ENCODE measurements around the gene PTPN1. TPM values are rescaled to one million over a fixed set of nuclear protein-coding genes. Genes with fewer than 3 reads are reported as not detected.
A peak's percentile ranks its signal among the peaks of the same experiment; 100 is the strongest.

Gene PTPN1
- total and polyA plus RNA-seq, 10 of the 15 experiments (the other 5 are each of a cell fraction or from before 2014, with no cell fraction given), result 15.9 to 74.7 (median 43.9) TPM

- RAD21 ChIA-PET (ENCODE audit: unreplicated experiment), result no interaction called here
- Histone ChIP-seq H3K27ac (ENCODE audit: control insufficient read depth, insufficient read depth) (no peak overlapping the region), H4K20me1 (ENCODE audit: control insufficient read depth, insufficient read depth) (no peaks in the 10 kb centered on the region), H3K4me3 (no peak overlapping the region), H3K27me3 (replicated peaks in 1 of 2; ENCODE audit: control insufficient read depth in 2 of 2, insufficient read depth in 2 of 2, low read length in 1 of 2) (no peaks in the 10 kb centered on the region), H2AFZ (ENCODE audit: control insufficient read depth, low read depth, low read length) (no peak overlapping the region), H3K4me1 (ENCODE audit: control insufficient read depth, insufficient read depth, low read length) (no peaks in the 10 kb centered on the region), H3K9ac (ENCODE audit: control insufficient read depth, insufficient read depth, low read length) (no peak overlapping the region), H3K79me2 (ENCODE audit: control insufficient read depth, insufficient read depth, low read length) (no peaks in the 10 kb centered on the region), H3K36me3 (ENCODE audit: control insufficient read depth in 2 of 2, insufficient read depth in 2 of 2, low read length in 1 of 2) (peaks cover 42 to 67% of the 10 kb centered on the region in 2 experiments), H3K4me2 (ENCODE audit: control insufficient read depth, insufficient read depth) (no peak overlapping the region), H3K9me3 (replicated peaks; ENCODE audit: control insufficient read depth, insufficient read depth, low read length) (no peaks in the 10 kb centered on the region)
- intact Hi-C loops (cut with micrococcal nuclease; ENCODE audit: unreplicated experiment) (loop anchor here (5.0 kb wide), 1 partner anchor 121 kb away; no protein-coding TSS in a partner anchor), in situ Hi-C loops (cut with MboI) (no loop called here)
- CTCF ChIA-PET, result interaction anchor here (1.4 to 5.8 kb wide), 4 partner anchors 8 to 119 kb away, joined by 4 to 36 read pairs (median 6); no protein-coding TSS in a partner anchor
- no peak for DNase-seq (ENCODE audit: low read depth, low spot score)
- TF ChIP-seq BACH1 (IDR thresholded peaks at IDR 0.05; ENCODE audit: borderline replicate concordance), result no peak
- no peak for TF ChIP-seq E4F1 (IDR thresholded peaks at IDR 0.05; ENCODE audit: borderline replicate concordance, partially characterized antibody)
- TF ChIP-seq MTA3 (IDR thresholded peaks at IDR 0.05; ENCODE audit: borderline replicate concordance, low read length), result no peak
- TF ChIP-seq SIN3A (IDR thresholded peaks at IDR 0.05; ENCODE audit: low read depth, low read length), result no peak
- BruUV-seq (replicated peaks), result TSS peak; percentile 43
- FAIRE-seq, result no peak
- no peak for ATAC-seq
- SMC1A ChIA-PET (ENCODE audit: uncharacterized antibody, unreplicated experiment), result interaction anchor here (0.6 kb wide), 1 partner anchor 67 kb away, joined by 3 read pairs; no protein-coding TSS in a partner anchor
- 99% methylated on average over 15 of the region's 15 CpGs for WGBS (ENCODE audit: insufficient coverage, insufficient replicate concordance, low lambda C conversion rate, missing lambda C conversion rate)
- POLR2A ChIA-PET, result no interaction called here
Measured at GRCh38 chr20:50583442-50584150, 73.4 kb downstream of the PTPN1 start.

Measured in GM12878 (cell line).